OCI-LY1 (cell line): ENCODE results near the gene SGO2.

ENCODE experiments used
- EZH2 ChIP-seq: fragments of 200-600 bp; sonication (generic), shearing (Covaris generic); IDR thresholded peaks from 2 replicates; pipeline ENCODE4 v1.8.0; 2017; ENCODE audit warnings: borderline replicate concordance, mixed run types, mild to moderate bottlenecking, antibody characterized with exemption, low read length, moderate library complexity, mixed read lengths
- TF ChIP-seq, protein P1 (sequence below): fragments of 200-600 bp; sonication (generic), shearing (Covaris generic); IDR thresholded peaks from 2 replicates; pipeline ENCODE4 v1.5.1; 2017; ENCODE audit warnings: mild to moderate bottlenecking, antibody characterized with exemption, low read length, moderate library complexity, mixed read lengths

DNA sequence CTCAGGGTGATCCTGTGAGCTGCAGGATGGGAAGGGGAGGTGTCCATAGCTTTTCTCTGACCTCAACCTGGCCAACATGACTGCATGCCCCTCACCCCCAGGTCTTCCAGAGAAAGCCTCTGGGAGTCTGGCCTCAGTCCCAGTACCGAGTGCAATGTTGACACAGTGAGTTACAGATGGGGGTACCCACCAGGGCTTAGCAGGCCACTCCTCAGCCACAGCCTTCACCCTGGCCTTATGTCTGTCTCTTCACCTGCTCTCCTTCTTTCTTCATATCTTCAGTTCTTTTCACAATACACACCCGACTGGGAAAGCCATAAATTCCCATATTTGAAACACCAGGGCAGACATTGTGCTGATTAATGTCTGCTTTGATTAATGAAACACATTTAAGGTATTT lies 93.3 kb downstream of the SGO2 start:
- TF ChIP-seq, protein P1, sequence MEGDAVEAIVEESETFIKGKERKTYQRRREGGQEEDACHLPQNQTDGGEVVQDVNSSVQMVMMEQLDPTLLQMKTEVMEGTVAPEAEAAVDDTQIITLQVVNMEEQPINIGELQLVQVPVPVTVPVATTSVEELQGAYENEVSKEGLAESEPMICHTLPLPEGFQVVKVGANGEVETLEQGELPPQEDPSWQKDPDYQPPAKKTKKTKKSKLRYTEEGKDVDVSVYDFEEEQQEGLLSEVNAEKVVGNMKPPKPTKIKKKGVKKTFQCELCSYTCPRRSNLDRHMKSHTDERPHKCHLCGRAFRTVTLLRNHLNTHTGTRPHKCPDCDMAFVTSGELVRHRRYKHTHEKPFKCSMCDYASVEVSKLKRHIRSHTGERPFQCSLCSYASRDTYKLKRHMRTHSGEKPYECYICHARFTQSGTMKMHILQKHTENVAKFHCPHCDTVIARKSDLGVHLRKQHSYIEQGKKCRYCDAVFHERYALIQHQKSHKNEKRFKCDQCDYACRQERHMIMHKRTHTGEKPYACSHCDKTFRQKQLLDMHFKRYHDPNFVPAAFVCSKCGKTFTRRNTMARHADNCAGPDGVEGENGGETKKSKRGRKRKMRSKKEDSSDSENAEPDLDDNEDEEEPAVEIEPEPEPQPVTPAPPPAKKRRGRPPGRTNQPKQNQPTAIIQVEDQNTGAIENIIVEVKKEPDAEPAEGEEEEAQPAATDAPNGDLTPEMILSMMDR, result no peak
- TF ChIP-seq EZH2, result no peak
